Hematopoietic multipotent progenitor cell treated with erythropoietin and hydrocortisone succinate and interleukin-3 and kit ligand, for 4 days (in vitro differentiated cells): ENCODE data around the gene INMT.

Experiments used
- DNase-seq: peaks from one replicate; pipeline ENCODE4 v3.0.0-alpha.2; 2015

Gene INMT

GRCh38 chr7:30755384-30756154 lies 3.6 kb downstream of the INMT start:
- no peak for DNase-seq

- no peak for DNase-seq
Measured at GRCh38 chr7:30757342-30757692, 5.4 kb downstream of the INMT start.

- no peak for DNase-seq
Measured at GRCh38 chr7:30760514-30761213, 8.7 kb downstream of the INMT start.

- DNase-seq: peak; percentile 92
Measured at GRCh38 chr7:30761214-30762156, 9.6 kb downstream of the INMT start.

GRCh38 chr7:30764030-30764975 lies 12.4 kb downstream of the INMT start:
- no peak for DNase-seq

- DNase-seq: no peak
Measured at GRCh38 chr7:30765408-30765807, 13.5 kb downstream of the INMT start.

- no peak for DNase-seq
Measured at GRCh38 chr7:30770845-30771173, 18.9 kb downstream of the INMT start.

GRCh38 chr7:30771174-30771879 lies 19.4 kb downstream of the INMT start, which contains the start of gene MINDY4:
MINDY4 (plus strand) TSS chr7:30771417; CDS start chr7:30771494, 77 bp downstream.
- peak; percentile 90 for DNase-seq

GRCh38 chr7:30771880-30772425 lies 20.0 kb downstream of the INMT start:
- DNase-seq: peak; percentile 62

GRCh38 chr7:30772984-30773383 lies 21.0 kb downstream of the INMT start:
- no peak for DNase-seq

- no peak for DNase-seq
Measured at GRCh38 chr7:30775992-30776391, 24.1 kb downstream of the INMT start.

- no peak for DNase-seq
Measured at GRCh38 chr7:30776971-30777370, 25.0 kb downstream of the INMT start.

GRCh38 chr7:30778255-30779025 lies 26.5 kb downstream of the INMT start:
- DNase-seq: no peak

GRCh38 chr7:30779574-30779973 lies 27.6 kb downstream of the INMT start:
- no peak for DNase-seq

GRCh38 chr7:30780941-30781340 lies 29.0 kb downstream of the INMT start:
- no peak for DNase-seq

GRCh38 chr7:30782690-30783089 lies 30.8 kb downstream of the INMT start:
- no peak for DNase-seq

GRCh38 chr7:30785786-30786185 lies 33.9 kb downstream of the INMT start:
- DNase-seq: no peak

GRCh38 chr7:30787486-30787885 lies 35.6 kb downstream of the INMT start:
- peak; percentile 57 for DNase-seq

- DNase-seq: no peak
Measured at GRCh38 chr7:30788640-30789333, 36.9 kb downstream of the INMT start.

- DNase-seq: peak; percentile 13
Measured at GRCh38 chr7:30789334-30789711, 37.4 kb downstream of the INMT start.
